ENCODE data around the gene NR3C1.

GRCh38 chr5:143251946-143252345 is 151.5 kb downstream of the NR3C1 start:
- TF ChIP-seq CTCF (IDR thresholded peaks at IDR 0.05) (no peak), POLR2AphosphoS5 (IDR thresholded peaks at IDR 0.05) (no peak)
